Hindlimb muscle (tissue), 1 donor: ENCODE measurements around the gene AHCY. TPM values are rescaled to one million over a fixed set of nuclear protein-coding genes. Genes with fewer than 3 reads are reported as not detected.
A peak's percentile ranks its signal among the peaks of the same experiment; 100 is the strongest.
"Not testable (repeated sequence)": the region's sequence is repeated elsewhere in the genome, so short reads cannot be mapped to it uniquely, and the experiment has no call there.

Source experiments
- DNase-seq: peaks from one replicate; pipeline ENCODE4 v3.0.0-alpha.2; 2013
- polyA plus RNA-seq: library from polyadenylated mRNA; unstranded; fragments of 120-200 nt; gene quantifications from one replicate; pipeline ENCODE4 v1.2.1, GENCODE V29; 2013; ENCODE audit not compliant: insufficient read length

The AHCY gene
- polyA plus RNA-seq, 1 donor = 206 TPM

DNA sequence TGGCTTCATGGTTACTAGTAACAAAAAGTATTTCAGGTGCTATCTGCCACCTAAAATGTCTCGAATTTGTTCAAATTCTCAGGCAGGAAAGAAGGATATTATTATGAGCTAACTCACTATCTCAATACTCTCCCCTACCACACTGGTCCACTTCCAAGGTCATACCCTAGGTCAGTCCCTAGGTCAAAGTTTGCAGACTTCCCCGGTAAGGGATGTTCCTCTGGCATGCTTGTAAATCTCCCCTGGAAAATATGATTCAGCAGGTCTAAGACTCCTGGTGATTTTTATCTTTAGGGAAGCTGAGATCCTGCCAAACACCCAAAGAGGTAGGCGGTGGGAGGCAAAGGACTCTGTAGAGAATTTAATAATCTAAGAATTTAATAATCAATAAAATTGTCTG is 6.7 kb downstream of the AHCY start:
- DNase-seq = no peak

DNA sequence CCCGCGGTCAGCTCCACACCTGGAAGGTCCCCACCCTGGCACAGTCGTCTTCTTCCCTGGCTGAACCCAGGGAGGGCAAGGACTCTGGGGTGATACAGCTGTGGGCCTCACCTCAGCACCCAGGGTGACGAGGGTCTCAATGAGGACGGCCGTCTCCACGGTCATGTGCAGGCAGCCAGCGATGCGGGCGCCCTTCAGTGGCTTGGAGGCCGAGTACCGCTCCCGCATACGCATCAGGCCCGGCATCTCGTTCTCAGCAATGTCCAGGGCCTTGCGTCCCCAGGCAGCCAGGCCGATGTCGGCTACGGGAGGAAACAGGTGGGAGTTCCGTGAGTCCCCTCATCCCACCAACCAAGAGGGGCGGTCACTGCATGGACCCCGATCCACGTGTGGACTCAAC is 7.9 kb downstream of the AHCY start:
- DNase-seq = no peak

DNA sequence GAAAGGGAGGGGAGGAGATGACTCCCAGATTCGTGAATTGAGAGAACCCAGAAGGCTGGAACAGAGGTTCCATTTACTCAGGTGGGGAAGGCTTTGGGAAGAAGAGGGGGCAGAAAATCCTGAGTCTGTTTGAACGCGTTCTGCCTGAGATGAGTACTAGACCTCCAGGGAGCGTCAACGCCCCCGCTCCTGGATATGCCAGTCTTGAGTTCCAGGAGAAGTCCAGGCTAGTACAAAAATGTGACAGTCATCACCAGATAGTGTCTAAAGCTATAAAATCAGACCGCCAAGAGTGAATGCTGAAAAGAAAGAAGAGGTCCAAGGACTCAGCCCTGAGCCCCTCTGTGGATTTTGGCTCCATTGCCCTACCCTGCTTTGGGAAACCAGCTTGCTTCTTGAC is 8.6 kb downstream of the AHCY start:
- no peak for DNase-seq

DNA sequence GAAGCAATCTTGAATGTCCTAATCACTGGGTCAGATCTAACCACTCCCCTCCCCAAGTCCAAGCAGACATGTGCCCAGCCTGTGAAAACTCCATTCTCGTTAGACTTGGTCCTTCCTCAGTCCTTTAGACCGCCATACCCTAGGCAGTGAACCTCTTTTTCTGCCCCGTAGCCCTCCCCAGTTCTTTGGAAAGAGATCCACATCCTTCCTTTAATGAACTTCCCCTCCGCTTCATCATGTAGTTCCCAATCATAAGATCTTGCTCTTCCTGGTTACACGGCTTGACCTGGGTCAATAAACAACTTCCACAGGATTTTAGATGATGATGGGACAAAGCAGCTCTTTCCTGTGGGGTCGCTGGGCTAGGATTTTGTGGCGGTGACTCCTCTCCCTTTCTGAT is 9.6 kb downstream of the AHCY start:
- DNase-seq = no peak

DNA sequence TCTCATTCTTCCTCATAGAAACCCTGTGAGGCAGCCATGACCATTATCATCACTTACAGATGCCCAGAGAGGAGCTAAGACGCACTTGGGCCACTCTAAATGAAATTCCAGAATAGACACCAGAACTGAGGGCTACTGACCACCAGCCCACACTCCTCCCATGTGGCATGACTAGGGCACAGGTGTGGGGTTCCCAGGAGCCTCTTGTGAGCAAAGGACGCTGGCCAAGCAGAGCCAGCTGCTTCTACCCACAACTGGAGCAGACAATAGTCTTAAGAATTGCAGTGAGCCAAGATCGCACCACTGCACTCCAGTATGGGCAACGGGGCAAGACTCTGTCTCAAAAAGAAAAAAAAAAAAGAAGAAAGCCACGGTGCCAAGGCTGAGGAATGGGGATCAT is 10.0 kb downstream of the AHCY start:
- no peak for DNase-seq

DNA sequence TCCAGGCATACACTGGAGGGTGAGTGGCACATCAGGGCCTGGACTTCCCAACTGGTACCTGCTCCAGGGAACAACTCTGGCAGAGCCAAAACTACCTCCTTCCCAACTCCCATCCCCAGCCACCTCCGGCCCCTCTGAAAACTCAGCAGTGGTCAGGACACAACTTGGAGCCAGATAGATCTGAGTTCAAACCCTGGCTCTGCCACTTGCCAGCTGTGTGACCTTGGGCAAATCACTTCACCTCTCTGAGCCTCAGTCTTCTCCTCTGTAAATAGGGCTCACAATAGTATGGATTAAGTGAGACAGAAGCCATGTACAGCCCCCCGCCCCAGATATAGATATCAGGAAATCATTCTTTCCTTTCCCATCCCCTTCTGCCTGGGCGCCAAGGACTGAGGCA is 10.7 kb downstream of the AHCY start:
- no peak for DNase-seq

DNA sequence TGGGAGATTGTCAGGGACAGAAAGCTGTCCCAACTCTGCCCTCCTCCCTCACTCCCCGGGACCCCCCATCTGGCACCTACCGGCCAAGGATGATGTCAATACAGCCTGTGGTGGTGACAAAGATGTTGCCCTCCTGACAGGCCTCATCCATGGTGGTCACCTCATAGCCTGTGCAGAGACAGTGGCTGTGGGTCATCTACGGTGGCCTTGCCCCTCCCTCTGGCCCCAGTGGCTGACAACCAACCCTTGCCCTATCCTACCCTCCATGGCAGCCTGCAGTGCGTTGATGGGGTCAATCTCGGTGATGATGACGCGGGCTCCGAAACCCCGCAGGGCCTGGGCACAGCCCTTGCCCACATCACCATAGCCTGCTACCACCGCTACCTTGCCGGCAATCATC is 12.7 kb downstream of the AHCY start:
- no peak for DNase-seq

DNA sequence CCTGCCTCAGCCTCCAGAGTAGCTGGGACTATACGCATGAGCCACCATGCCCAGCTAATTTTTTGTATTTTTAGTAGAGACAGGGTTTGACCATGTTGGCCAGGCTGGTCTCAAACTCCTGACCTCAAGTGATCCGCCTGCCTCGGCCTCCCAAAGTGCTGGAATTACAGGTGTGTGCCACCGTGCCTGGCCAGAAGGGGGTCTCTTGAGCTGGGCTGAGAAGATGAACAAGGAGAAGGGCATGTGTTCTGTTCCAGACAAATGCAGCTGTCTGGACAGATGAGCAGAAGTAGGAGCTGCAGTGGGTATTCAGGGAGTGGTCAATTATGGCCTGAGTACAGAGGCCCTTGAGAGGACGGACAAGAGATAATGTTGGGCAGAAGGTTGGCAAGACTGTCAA is 15.7 kb downstream of the AHCY start:
- not testable (repeated sequence) for DNase-seq

DNA sequence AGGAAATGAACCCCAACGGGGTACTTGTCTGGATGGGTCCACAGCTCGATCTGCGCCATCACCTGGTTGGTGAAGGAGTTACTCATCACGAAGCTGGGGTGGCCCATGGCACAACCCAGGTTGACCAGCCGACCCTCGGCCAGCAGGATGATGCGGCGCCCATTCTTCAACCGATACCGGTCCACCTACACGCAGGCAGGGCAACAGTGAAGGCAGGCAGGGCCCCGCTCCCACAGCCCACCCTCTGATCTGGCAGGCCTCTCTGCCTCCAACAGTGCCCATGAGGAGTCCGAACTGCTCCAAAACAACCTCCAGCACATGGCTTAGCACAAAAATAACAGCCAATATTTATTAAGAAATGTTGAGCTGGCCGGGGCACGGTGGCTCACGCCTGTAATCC is 17.7 kb downstream of the AHCY start:
- no peak for DNase-seq

DNA sequence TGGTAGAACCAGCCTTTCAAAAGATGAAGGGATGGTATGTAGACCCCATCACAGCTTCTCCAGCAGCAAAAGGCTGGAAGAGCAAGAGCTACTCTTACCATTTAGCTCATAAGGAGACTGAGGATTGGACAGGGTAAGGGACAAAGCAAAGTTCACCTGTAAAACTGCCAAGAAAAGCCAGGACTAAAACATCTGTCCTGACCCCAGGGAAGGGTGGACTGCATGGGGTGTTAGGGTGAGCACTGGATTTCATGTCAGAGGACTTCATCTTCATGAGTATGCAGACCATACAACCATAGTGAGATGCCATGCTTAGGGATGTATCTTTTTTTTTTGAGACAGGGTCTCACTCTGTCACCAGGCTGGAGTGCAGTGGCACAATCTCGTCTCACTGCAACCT is 19.3 kb downstream of the AHCY start:
- DNase-seq = no peak

DNA sequence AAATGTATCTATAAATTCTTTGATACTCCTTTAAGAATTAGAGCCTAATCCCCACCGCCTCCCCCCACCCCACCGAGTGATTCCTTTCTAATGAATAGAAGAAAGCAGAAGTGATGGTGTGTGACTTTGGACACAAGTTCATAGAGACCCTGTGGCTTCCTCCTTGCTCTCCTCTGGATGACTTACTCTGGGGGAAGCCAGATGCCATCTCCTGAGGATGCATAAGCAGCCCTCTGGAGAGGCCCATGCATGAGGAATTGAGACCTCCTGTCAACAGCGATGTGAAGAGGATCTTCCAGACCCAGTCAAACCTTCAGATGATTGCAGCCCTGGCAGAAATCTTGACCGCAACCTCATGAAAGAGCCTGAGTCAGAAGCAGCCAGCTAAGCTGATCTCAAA is 21.1 kb downstream of the AHCY start:
- no peak for DNase-seq

DNA sequence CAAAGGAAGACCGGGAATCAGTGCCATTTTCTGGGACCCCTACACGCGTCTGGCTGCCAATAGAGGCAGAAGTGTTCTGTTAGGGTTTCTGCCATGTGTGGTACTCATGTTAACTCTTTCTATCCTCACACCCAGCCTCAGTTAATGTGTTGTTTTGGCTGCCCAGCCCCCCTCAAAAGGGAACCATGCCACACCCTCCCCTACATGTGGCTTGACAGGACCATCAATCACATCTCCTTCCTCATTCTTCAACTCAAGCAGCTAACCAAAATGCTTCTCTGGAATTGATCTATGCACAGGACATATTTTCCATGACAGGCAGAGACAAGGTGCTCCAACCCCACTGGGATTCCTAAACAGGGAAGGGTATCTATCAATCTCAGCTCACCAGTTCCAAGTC is 22.0 kb downstream of the AHCY start:
- DNase-seq = no peak

DNA sequence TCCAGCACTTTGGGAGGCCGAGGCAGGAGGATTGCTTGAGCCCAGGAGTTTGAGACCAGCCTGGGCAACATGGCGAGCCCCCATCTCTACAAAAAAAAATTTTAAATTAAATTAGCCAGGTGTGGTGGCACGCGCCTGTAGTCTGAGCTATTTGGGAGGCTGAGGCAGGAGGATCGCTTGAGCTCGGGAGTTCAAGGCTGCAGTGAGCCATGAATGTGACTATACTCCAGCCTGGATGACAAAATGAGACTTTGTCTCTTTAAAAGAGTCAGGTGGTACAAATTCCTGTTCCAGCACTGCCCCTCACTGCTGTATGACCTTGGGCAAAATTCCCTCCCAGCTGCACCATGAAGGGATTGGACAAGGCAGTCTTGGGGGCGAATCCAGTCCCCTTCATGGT is 28.5 kb downstream of the AHCY start:
- DNase-seq = no peak

DNA sequence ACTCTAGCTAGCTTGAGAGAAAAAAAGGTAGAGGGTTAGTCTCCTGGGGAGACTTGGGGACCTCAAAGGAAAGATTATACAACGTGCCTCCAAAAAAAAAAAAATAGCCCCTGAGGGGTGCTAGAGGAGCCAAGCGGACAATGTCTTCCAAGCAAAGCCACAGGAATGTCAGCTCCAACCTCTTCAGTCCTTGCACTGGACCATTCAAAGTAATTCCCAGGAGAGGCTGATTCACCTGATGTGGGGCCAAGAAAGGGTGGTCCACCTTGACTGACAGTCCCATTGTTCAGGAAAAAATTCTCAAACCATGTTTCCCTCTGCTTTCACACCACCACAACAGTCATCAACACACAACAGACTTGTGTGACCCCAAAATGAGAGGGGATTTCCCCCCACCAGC is 31.2 kb downstream of the AHCY start:
- no peak for DNase-seq

DNA sequence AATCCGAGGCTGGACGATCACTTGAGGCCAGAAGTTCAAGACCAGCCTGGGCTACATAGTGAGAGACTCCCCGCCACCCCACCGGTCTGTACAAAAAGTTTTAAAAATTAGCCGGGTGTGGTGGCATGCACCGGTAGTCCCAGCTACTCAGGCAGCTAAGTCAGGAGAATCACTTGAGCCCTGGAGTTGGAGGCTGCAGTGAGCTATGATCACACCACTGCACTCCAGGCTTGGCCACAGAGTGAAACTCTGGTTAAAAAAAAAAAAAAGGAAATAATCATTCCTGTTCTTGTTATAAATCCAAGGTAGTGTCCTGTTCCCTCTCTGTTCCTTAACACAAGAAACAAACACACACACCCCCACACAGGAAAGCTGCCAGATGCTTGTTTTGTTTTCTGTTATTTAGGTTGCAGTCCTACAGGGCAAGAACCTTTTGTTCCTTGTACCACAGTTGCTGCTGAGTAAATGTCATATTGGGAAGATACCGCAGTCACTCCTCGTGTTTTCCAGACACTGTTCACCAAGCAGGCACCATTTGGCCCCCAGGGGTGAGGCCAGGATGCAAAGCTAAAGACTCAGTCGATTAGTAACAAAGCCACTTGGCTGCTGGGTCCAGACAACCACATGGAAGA is 33.0 kb downstream of the AHCY start:
- DNase-seq = no peak

DNA sequence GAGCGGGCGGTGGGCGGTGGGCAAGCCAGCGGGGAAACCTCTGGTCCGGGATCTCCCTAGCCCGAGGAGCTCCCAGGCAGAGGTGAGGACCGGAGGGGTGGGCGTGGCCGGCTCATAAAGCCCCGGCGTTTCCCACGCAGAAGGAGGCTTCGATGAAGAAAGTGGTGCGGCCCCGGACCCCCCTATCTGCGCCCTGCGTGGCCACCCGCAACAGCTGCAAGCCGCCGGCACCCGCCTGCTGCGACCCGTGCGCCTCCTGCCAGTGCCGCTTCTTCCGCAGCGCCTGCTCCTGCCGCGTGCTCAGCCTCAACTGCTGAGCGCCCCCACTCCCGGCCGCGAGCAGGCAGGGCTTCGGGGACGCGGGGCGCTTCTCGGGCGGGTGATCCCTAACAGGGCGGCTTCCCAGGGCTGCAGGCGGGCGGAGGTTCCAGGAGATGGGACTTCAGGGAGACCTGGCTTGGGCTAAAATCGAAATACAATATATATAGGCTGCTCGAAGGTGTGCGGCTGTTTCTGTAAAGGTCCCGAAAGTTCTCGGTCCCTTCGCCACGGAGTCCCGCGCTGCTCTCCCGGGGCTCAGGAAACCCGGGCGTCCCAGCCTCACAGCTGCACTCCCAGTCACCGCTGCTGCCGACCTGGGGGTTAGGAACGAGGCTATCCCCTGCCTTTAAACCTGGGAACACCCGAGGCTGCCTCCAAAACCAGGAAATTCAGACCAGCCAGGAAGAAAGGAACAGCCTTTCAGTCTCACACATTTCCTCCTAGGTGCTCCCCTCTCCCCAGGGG is 34.1 kb downstream of the AHCY start:
- peak; percentile 14 for DNase-seq

DNA sequence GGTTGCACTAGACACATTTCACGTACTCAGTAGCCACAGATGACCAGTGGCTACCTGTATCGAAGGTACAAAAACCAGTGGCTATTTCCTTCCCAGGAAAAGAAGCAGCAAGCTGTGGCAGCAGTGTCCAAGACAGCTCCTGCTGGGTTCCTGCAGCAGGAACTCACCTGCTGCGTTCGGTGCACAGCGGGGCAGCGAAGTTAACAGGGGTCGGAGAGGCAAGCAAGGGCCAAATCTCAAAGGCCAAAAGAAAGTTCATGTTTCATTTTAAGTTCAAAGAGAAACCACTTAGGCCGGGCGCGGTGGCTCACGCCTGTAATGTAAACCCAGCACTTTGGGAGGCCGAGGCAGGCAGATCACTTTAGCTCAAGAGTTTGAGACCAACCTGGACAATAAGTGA is 35.0 kb downstream of the AHCY start:
- DNase-seq = no peak

DNA sequence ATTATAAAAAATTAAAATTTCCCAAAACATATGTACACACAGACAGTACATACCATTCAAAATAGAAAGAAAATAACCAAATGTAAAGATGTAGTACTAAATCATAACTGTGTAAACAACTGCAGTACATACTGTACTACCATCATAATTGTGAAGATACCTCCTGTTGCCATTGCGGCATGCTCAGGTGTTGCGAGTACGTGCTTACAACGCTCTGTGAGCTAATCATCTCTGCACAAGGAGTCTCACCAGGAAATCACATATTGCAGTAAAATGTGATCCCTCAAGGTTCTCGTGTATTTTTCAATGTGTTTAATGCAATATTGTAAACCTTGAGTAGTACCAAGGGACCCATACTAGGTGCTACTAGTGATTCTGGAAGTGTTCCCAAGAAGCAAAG is 39.0 kb downstream of the AHCY start:
- DNase-seq = no peak

DNA sequence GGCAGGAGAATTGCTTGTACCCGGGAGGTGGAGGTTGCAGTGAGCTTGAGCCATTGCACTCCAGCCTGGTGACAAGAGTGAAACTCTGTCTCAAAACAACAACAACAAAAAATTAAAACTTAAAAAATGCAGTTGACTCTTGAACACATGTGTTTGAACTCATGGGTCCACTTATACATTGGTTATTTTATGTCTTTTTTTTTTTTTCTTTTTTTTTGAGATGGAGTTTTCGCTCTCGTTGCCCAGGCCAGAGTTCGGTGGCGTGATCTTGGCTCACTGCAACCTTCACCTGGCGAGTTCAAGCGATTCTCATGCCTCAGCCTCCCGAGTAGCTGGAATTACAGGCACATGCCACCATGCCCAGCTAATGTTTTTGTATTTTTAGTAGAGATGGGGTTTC is 39.7 kb downstream of the AHCY start:
- not testable (repeated sequence) for DNase-seq

DNA sequence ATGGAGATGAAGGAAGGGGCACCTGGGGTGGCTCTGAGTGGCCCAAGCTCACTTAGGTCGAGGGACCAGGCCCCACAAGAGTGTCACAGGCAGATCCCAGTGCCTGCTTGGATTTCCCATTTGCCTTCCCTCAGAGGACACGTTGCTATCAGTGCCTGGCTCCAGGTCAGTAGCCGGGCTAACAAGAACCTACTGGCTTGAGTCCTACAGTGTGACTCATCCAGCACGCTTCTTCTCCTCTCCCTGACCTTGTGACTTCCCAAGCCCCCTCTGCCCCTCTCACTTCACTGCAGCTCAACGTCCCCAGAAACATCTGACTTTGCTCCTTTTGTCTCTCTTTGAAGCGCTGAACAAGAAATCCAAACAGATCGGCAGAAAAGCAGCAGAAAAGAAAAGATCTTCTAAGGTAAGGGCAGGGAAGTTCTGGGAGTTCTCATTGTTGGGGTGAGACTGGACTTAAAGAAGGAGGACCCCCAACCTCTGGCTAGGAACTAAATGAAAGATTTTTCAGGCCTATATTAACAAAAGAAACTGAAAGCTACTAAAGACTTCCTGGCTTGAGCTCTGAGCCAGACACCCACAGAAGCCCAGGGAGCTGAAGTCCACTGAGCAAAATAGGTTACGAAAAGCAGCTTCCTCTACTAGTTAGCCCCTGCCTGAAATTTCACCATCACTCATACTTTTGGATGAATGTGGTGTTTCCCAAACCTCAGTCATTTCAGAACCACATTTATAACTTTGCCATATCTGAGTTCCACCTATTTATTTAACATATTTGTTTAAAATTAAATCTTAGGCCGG is 40.5 kb downstream of the AHCY start:
- DNase-seq = no peak

DNA sequence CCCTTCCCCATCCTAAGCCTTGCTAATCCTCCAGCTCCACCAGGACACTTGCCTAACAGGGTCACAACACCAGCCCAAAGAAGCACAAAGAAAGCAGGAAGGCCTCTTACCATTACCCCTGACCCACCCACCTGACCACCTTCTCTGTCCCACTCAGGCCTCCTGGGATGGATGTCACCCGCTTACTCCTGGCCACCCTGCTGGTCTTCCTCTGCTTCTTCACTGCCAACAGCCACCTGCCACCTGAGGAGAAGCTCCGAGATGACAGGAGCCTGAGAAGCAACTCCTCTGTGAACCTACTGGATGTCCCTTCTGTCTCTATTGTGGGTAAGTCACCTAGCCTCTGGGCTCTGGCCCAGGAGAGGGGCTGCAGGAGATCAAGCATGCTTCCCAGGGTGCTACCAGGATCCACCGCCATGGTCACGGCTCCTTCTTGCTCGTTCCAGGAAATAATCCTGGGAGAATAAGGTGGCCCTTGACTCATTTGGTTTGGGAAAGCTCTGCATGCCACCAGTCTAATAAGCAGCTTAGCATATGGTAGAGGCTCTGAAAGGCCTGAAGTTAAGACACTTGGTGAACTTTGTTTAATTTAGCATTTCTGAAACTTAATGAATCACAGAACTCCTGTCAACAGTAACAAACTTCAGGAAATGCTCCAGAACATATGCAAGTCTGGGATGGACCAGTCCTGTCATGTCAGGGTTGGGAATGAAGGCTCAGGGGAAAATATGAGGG is 42.8 kb downstream of the AHCY start:
- no peak for DNase-seq

DNA sequence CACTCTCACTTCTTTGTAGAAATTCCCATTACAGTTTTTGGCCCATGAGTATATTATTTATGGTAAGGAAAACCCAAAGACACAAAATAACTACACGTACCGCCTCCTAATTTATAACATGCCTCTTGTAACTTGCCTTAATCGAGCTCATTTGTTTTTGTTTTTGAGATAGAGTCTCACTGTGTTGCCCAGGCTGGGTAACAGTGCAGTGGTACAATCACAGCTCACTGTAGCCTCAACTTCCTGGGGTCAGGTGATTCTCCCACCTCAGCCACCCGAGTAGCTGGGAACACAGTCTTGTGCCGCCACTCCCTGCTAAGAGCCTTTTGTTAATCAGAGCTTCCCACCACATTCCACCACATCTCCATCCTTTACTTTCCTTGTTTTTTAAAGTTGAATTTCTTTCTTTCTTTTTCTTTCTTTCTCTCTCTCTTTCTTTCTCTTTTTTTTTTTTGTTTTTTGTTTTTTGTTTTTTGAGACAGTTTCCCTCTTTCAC is 46.5 kb downstream of the AHCY start:
- DNase-seq = no peak

DNA sequence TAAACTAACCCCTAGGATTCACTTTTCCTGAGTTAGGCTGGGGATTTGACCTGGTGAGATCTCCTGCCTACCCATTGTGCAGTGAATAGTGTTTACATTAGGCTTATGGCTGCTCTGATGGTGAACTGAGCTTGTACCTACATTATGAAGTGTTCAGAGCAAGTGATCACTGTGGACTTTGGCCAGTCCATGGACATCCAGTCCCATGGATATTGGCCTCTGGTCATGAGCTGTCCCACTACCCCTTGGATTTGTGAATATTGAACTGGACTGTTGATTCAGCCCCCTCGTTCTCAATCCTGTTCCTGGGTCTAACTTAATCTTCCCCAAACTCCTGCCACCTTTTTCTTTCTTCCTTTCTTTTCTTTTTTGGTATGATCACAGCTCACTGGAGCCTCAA is 48.2 kb downstream of the AHCY start:
- DNase-seq = no peak
